Measurements from ENCODE around the gene LYSMD1.
A peak's percentile ranks its signal among the peaks of the same experiment; 100 is the strongest.

Gene LYSMD1

DNA sequence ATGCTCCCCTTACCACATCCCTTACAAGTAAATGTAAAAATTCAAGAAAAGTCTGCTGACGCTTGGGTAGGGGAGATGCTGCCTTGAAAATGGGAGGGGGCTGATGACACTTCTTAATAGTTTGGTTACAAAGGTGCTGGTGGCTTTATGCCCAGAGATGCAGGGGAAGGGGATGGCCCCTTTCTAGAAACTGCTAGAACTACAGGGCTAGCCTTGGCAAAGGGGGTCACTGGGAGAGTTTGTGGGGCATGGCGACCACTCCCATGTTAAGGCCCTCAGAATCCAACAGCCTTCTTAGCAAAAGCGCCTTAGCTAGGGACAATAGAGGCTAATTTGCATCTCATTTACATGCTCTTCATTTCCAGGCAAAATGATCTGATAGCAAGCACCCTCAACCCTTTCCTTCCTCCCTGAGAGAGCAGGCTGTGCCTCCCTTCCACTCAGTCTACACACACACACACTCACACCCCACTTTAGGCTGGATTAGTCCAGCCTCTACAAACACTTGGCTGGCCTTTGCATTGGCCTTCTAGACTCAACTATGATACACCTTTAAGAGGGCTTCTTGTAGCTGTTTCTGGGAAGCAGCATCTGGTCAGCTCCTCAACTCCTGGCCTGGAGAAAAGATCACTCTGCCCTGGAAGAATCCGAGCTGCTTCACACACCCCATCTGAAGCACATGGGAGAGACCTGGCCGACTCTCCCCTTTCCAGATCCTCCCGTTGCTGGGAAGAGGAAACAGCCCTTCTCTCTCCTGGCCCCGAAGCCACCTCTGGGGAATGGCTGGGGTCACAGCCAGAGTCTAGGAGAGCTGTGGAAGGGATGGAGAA is 21.0 kb downstream of the LYSMD1 start:
- TF ChIP-seq POLR2AphosphoS5 (IDR thresholded peaks at IDR 0.05; ENCODE audit: low read depth) (no peak), CTCF (IDR thresholded peaks at IDR 0.05; ENCODE audit: insufficient read depth, low read length) (no peak), SPI1 (IDR thresholded peaks at IDR 0.05; ENCODE audit: borderline replicate concordance, low read depth) (no peak), GABPA (IDR thresholded peaks at IDR 0.05; ENCODE audit: low read depth) (no peak), REST (IDR thresholded peaks at IDR 0.05; ENCODE audit: insufficient replicate concordance, low read depth) (peak; percentile 30)
- Histone ChIP-seq H3K27ac (replicated peaks) (no peak overlapping the region), H3K4me3 (replicated peaks; ENCODE audit: insufficient read depth, low read length) (no peak overlapping the region), H3K27me3 (ENCODE audit: insufficient read depth, poor library complexity, severe bottlenecking) (peaks cover 16% of the 10 kb centered on the region)
- DNase-seq (ENCODE audit: low read depth in 1 of 2, low spot score in 1 of 2): no peak

DNA sequence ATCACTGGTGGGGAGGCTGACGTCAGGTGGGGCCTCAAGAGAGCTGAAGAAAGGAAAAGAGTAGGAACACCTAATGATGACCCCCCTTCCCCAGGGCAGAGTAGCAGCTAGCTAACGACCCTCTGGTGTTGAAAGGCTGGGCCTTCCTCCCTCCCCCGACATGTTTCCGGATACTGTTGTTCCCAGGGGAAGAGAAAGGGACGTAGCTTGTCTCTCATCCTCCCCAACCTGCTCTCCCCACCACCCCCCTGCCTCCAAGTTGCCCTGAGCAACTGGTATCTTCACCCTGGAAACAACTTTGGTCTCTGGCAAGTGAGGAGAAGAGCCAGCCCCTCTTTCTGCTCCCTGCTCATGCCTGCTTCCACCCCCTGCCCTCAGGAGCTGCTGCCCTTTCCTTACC is 21.7 kb downstream of the LYSMD1 start:
- DNase-seq (ENCODE audit: low read depth in 1 of 2, low spot score in 1 of 2): no peak
- H3K4me3 ChIP-seq (replicated peaks; ENCODE audit: insufficient read depth, low read length): no peak overlapping the region
- peaks cover 16% of the 10 kb centered on the region for H3K27me3 ChIP-seq (ENCODE audit: insufficient read depth, poor library complexity, severe bottlenecking)
- TF ChIP-seq POLR2AphosphoS5 (IDR thresholded peaks at IDR 0.05; ENCODE audit: low read depth) (no peak), CTCF (IDR thresholded peaks at IDR 0.05; ENCODE audit: insufficient read depth, low read length) (no peak), GABPA (IDR thresholded peaks at IDR 0.05; ENCODE audit: low read depth) (no peak), REST (IDR thresholded peaks at IDR 0.05; ENCODE audit: insufficient replicate concordance, low read depth) (no peak), SPI1 (IDR thresholded peaks at IDR 0.05; ENCODE audit: borderline replicate concordance, low read depth) (no peak)
- no peak overlapping the region for H3K27ac ChIP-seq (replicated peaks)

GRCh38 chr1:151143057-151143435 is 22.7 kb downstream of the LYSMD1 start:
- H3K4me3 ChIP-seq (replicated peaks; ENCODE audit: insufficient read depth, low read length): no peak overlapping the region
- H3K27me3 ChIP-seq (ENCODE audit: insufficient read depth, poor library complexity, severe bottlenecking): peaks cover 16% of the 10 kb centered on the region
- no peak overlapping the region for H3K27ac ChIP-seq (replicated peaks)
- no peak for DNase-seq (ENCODE audit: low read depth in 1 of 2, low spot score in 1 of 2)
- TF ChIP-seq SPI1 (IDR thresholded peaks at IDR 0.05; ENCODE audit: borderline replicate concordance, low read depth): no peak
- no peak for TF ChIP-seq CTCF (IDR thresholded peaks at IDR 0.05; ENCODE audit: insufficient read depth, low read length)
